HG02981 (cell line): ENCODE data around the gene TMEM200A.
"Not testable (repeated sequence)": the region's sequence is repeated elsewhere in the genome, so short reads cannot be mapped to it uniquely, and the experiment has no call there.

Source experiments
- ATAC-seq: cut with Tn5 transposase; IDR thresholded peaks from one replicate; pipeline ENCODE4 v1.9.1; 2021; ENCODE audit warnings: mild to moderate bottlenecking, moderate library complexity; ENCODE audit not compliant: unreplicated experiment

TMEM200A gene

DNA sequence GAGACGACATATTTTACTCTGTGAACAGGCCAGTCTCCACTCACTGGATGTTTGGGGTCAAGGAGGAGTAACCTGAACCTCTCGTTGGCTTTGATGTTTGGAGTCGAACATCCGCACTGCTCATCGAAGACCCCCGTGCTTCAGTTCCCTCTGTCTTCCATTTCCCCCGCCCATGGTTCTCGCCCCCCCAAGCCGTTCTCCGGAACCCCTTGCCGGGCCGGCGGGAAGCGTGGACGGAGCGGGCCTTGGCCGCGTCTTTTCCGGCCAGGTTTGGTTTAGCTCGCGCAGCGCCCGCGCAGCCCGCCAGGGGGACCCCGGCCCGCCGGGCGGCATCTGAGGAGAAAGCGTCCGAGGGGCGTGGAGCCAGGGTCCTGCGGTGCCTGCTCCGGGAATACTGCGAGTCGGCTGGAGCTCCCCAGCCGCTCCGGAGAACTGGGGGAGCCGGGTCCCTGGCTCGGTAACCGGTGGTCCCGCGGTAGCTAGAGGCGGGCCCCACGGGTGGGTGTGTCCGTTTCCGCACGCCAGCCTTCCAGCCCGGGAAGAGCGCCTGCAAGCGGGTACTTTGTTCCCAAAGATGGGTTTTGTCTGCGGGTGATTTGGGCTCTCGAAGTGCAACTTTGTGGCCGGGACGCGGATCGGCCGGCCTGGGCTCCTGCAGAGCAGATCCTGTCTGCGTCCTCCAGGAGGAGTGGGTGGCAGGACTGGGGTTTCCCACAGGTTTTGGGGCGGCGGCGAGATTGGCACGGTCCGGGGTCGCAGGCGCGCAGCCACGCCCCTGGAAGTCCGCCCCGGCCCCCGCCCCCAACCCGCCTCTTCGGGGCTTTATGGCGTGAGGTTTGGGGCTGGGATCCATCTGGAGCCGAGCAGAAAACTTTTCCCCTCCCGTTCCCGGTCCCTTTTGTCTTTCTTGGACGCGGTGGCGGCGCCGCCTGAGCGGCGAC is at the start of gene TMEM200A:
TSS of gene TMEM200A (plus strand) at position 852 of the 941 bp plus-strand sequence. CDS start 74,406 bp downstream, outside the sequence.
- peak; percentile 84 for ATAC-seq

DNA sequence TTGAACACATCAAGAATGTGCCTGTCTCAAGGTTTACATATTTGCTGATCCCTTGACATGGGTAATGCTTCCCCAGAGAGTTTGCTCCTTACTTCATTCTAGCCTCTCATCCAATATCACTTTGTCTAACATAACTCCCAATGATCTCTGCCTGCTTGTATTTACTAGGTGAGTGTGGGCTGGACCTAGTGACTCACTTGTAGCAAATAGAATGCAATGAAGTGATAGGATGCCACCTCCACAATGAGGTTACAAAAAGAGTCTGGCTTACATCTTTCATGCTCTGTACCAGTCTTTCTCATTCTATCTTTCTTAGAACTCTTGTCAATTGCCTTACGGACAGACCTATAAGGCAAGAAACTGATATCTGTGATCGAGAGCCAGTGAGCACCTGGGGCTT is 44.9 kb upstream of the TMEM200A start:
- no peak for ATAC-seq

DNA sequence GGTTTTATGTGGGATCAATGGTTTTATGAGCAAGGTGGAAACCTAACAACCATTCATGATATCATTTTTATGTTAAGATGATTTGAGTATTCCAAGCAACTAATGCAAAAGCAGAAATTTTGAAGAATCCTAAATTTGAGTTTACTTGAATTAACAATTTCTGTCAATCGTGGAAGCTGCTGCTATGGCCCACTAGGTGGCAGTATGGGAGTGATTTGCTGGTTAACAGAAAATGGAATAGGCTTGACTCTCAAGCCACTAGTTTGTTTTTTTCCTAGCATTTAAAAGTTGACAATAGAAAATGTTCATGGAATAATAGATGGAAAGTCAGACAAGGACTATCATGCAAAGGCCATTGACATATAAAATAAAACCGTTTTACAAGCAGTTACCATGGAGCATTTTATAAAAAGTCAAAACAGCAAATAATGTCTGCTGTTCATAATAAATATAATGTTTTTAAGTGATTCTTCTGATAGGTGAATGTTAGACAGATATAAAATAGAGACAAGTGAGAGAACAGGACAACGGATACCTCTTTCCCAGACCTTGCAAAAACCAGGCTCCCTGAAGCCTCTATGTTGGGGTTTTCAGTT is 43.0 kb upstream of the TMEM200A start:
- ATAC-seq: no peak

DNA sequence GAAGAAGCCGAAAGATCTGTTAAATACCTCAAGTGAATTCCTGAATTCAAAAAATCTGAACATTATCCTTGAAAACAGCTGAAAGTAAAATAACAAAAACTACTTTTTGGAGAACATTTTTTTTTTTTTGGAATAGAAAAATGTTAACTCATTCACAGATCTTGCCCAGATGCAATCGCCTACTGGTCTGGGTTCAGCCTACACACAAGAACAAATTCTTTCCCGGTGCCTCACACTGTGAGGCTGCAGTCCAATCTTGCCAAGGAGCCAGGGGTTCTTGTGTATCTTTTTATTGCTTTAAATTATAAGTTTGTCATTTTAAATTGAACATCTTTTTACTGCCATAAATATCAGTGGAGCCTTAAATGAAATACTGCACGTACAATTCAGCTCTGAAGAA is 41.2 kb upstream of the TMEM200A start:
- ATAC-seq: no peak

DNA sequence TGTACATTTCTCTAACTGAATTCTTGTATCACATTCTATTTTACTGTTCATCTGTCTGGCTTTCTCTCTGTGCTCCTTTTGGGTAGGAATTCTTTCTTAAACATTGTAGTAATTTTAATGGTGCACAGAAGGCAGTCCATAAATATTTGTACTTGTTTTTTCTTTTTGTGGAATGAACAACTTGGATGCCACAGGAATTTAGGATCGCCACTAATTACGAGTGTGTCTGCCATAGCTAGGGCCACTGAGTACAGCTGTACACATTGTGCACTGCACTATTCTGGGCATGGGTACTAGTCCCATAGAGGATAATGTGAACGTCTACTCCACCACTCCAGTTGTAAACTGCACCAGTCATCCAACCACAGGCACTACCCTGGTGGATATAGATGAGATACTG is 39.3 kb upstream of the TMEM200A start:
- ATAC-seq: no peak

GRCh38 chr6:130337534-130337933 is 28.3 kb upstream of the TMEM200A start:
- ATAC-seq: no peak

DNA sequence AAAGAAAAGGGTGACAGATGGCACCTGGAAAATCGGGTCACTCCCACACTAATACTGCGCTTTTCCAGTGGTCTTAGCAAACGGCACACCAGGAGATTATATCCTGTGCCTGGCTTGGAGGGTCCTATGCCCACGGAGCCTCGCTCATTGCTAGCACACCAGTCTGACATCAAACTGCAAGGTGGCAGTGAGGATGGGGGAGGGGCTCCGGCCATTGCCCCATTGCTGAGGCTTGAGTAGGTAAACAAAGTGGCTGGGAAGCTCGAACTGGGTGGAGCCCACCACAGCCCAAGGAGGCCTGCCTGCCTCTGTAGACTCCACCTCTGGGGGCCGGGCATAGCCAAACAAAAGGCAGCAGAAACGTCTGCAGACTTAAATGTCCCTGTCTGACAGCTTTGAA is 19.5 kb upstream of the TMEM200A start:
- not testable (repeated sequence) for ATAC-seq

DNA sequence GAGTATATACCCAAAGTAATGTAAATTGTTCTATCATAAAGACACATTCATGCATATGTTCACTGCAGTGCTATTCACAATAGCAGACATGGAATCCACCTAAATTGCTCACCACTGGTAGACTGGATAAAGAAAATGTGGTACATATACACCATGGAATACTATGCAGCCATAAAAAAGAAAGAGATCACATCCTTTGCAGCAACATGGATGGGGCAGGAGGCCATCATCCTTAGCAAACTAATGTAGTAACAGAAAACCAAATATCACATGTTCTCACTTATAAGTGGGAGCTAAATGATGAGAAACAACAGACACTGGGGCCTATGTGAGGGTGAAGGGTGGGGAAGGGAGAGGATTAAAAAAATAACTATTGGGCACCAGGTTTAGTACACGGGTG is 11.5 kb upstream of the TMEM200A start:
- no peak for ATAC-seq

DNA sequence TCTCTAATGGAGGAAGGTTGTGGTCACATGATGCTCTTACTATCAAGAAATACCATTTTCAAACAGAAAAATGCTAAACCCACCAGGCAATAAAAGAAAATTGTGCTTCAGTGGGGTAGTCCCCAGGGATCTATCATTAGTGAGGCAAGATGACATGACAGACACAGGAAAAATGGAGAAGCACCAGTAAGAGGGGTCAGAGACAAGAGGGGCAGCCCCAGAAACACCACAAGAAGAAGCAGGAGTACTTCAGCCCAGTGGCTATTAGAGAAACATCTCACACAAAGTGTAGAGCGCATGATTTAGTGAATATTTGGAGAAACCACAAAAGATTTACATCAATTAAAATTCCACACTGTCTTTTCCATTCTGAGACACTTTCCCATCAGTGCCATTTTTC is 10.2 kb upstream of the TMEM200A start:
- ATAC-seq: no peak

DNA sequence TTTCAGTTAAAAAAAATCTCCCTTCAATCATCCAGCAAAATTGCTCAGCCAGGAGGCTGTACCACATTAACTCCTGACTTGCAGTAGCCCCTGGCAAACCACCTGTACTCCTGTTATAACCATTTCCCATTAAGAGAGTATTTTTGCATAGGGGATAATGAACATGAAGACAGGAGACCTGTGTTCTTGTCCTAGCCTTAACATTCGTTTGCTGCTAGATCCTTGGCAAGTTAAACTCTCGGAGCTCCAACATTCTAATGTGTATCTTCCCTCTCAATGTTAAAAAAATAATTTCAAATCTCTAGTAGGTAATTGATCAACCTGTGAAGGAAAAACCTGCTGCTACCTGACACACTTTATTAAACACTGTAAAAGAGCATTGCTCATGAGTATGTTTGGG is 8.4 kb upstream of the TMEM200A start:
- ATAC-seq: no peak

DNA sequence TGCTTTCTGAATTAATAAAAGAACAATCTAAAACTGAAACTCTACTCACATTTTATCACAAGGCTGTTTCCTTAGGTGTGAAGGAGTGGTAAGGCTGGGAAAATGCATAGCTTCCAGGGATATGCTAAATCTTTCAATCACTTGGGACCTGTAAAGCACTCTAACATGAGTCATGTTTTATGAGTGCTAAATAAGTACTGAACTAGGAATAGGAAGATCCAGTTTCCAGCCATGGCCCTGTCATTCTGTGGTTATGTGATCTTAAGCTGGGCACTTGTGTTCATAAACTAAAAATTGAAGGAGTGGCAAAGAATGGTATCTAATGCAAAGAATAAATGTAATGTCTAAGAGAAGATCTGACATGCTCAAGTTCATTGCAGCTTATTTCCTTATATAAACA is 6.1 kb upstream of the TMEM200A start:
- no peak for ATAC-seq

- ATAC-seq: no peak
Measured at GRCh38 chr6:130362128-130362527, 3.7 kb upstream of the TMEM200A start.

DNA sequence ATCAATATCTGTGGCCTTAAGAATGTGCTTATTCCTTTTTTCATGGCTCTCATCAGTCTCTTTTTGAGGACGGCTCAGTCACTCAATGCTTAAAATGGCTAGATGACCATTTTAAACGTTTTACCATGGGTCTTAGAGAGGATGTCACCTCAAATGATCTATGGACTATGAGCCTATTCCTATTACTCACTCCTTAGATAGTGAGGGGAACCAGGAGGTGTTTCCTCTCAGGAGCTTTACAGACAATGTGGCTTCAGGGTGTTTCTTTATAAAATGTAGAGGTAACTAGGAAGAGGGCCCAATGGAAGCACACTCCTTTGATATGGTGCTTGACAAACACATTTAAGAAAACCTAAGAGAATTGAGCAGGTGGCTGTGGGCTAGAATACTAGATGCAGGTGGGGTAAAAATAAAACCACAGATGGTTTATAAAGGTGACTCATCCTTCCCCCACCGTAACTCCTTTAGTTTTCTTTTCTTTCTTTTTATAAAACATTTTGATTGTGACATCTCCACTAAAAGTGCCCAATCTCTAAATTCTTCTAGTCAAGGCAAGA is 1.5 kb upstream of the TMEM200A start:
- ATAC-seq: no peak

- ATAC-seq: peak; percentile 21
Measured at GRCh38 chr6:130366107-130367005, 539 bp downstream of the TMEM200A start.

DNA sequence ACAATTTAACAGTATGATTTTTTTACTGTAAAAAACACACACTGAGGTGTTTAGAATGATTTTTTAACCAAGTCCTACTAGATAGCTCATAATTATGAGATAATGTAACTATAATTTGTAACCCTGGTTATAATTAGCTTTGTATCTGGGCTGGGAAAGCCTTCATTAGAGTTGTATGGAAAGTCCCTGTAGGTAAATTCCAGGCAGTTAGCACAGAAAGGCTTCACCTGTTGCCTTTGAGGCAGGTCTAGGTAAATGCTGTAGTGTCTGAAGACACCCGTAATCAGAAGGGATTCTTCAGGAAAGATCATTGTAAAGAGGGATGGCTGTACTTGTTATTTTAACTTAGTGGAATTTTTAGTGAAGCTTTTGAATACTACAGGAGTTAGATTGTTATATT is 1.9 kb downstream of the TMEM200A start:
- ATAC-seq: no peak

- no peak for ATAC-seq
Measured at GRCh38 chr6:130368576-130368975, 2.8 kb downstream of the TMEM200A start.

GRCh38 chr6:130369831-130370230 is 4.0 kb downstream of the TMEM200A start:
- ATAC-seq: no peak

GRCh38 chr6:130371921-130372420 is 6.2 kb downstream of the TMEM200A start:
- no peak for ATAC-seq

GRCh38 chr6:130372786-130373185 is 7.0 kb downstream of the TMEM200A start:
- ATAC-seq: no peak

GRCh38 chr6:130373992-130374391 is 8.2 kb downstream of the TMEM200A start:
- ATAC-seq: no peak

DNA sequence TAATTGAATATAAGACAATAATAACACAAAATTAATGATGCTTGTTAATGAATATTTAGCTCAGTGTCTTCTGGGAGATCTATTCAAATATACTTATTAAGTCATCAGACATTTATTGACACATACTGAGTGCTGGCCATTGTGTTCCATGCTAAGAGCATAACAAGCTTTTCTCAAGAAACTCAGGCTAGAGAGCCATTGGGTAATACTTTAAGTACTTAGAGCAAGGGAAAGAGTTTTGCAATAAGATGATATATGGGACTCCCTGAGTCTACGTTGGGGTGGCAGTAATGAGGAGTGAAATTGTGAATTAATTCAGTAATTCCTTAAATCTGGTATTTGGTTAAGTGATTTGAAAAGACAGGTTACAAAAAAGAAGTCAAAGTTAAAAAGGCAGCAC is 11.1 kb downstream of the TMEM200A start:
- ATAC-seq: no peak
